Uterus (tissue), 4 donors: ENCODE data around the gene DNAJB11. TPM values are rescaled to one million over a fixed set of nuclear protein-coding genes. Genes with fewer than 3 reads are reported as not detected.

ENCODE experiments used
- DNase-seq, 2 donors: peaks; one replicate each; pipeline ENCODE4 v3.0.0-alpha.2; 2019 to 2020
- H3K27ac ChIP-seq, 2 donors: fragments of 200-600 bp; sonication (generic); 1 replicate in 1 of 2; 2 replicates in 1 of 2; pipeline ENCODE4 v1.5.1; 2016 to 2018
- H3K27me3 ChIP-seq, 2 donors: fragments of 200-600 bp; sonication (generic); one replicate each; pipeline ENCODE4 v1.5.1; 2018 to 2019; ENCODE audit warnings: control low read depth in 1 of 2
- H3K36me3 ChIP-seq, 2 donors: fragments of 200-600 bp; sonication (generic); one replicate each; pipeline ENCODE4 v1.5.1; 2019; ENCODE audit warnings: control low read depth in 1 of 2
- H3K4me1 ChIP-seq, 2 donors: fragments of 200-600 bp; sonication (generic); one replicate each; pipeline ENCODE4 v1.5.1; 2018 to 2019; ENCODE audit warnings: control low read depth in 1 of 2
- H3K4me3 ChIP-seq, 2 donors: fragments of 200-600 bp; sonication (generic); 1 replicate in 1 of 2; 2 replicates in 1 of 2; pipeline ENCODE4 v1.5.1; 2018 to 2019; ENCODE audit warnings: mild to moderate bottlenecking in 1 of 2
- H3K9me3 ChIP-seq, 2 donors: fragments of 200-600 bp; sonication (generic); one replicate each; pipeline ENCODE4 v1.5.1; 2019; ENCODE audit warnings: control low read depth in 1 of 2
- POLR2A ChIP-seq, 2 donors: fragments of 450-650 bp; IDR thresholded peaks; one replicate each; pipeline ENCODE4 v1.6.1; 2016; ENCODE audit warnings: antibody characterized with exemption in 2 of 2, mild to moderate bottlenecking in 1 of 2, moderate library complexity in 1 of 2
- intact Hi-C: fragments of 100-400 bp; cut with DNase I; formaldehyde crosslinking; loops from one replicate; pipeline ENCODE4 v1.15.1; 2023; ENCODE audit warnings: low total_unique reads
- total RNA-seq, 4 donors: library from RNA; depleted of rRNA in 3 of 4; stranded (reverse); fragments of >200 nt in 3 of 4; gene quantifications; one replicate each; pipeline versions ENCODE4 v1.1.0 to v1.2.4, GENCODE V29; 2014 to 2023
- TF ChIP-seq, protein P1 (sequence below), 4 experiments: fragments of 200-600 bp in 2 of 4; fragments of 450-650 bp in 2 of 4; sonication (generic) in 2 of 4; IDR thresholded peaks; one replicate each; pipeline ENCODE4 v1.5.1; 2016 to 2019; ENCODE audit warnings: antibody characterized with exemption in 4 of 4, mild to moderate bottlenecking in 2 of 4, moderate library complexity in 1 of 4
- donor health status: DM: yes; HTN: yes; CAD: no.

Gene DNAJB11
- total RNA-seq, 4 donors from 2014 or later = 26.2 to 68.8 (median 40.0) TPM

GRCh38 chr3:186608624-186609215 is 38.2 kb downstream of the DNAJB11 start:
- Histone ChIP-seq H3K4me3 (no peak overlapping the region), H3K9me3 (no peaks in the 10 kb centered on the region), H3K4me1 (no peaks in the 10 kb centered on the region), H3K27ac (no peak overlapping the region), H3K36me3 (no peaks in the 10 kb centered on the region), H3K27me3 (no peaks in the 10 kb centered on the region)
- DNase-seq = no peak
- TF ChIP-seq, protein P1, sequence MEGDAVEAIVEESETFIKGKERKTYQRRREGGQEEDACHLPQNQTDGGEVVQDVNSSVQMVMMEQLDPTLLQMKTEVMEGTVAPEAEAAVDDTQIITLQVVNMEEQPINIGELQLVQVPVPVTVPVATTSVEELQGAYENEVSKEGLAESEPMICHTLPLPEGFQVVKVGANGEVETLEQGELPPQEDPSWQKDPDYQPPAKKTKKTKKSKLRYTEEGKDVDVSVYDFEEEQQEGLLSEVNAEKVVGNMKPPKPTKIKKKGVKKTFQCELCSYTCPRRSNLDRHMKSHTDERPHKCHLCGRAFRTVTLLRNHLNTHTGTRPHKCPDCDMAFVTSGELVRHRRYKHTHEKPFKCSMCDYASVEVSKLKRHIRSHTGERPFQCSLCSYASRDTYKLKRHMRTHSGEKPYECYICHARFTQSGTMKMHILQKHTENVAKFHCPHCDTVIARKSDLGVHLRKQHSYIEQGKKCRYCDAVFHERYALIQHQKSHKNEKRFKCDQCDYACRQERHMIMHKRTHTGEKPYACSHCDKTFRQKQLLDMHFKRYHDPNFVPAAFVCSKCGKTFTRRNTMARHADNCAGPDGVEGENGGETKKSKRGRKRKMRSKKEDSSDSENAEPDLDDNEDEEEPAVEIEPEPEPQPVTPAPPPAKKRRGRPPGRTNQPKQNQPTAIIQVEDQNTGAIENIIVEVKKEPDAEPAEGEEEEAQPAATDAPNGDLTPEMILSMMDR (IDR thresholded peaks at IDR 0.05) = no peak
- no peak for TF ChIP-seq POLR2A (IDR thresholded peaks at IDR 0.05)
- intact Hi-C loops = no loop called here

GRCh38 chr3:186609247-186609868 is 38.8 kb downstream of the DNAJB11 start:
- Histone ChIP-seq H3K9me3 (no peaks in the 10 kb centered on the region), H3K4me3 (no peak overlapping the region), H3K36me3 (no peaks in the 10 kb centered on the region), H3K27me3 (no peaks in the 10 kb centered on the region), H3K4me1 (no peaks in the 10 kb centered on the region), H3K27ac (no peak overlapping the region)
- intact Hi-C loops = no loop called here
- DNase-seq = no peak
- no peak for TF ChIP-seq POLR2A (IDR thresholded peaks at IDR 0.05)
- TF ChIP-seq, protein P1 (IDR thresholded peaks at IDR 0.05) = no peak

- H3K4me1 ChIP-seq = no peaks in the 10 kb centered on the region
- H3K27me3 ChIP-seq = no peaks in the 10 kb centered on the region
- TF ChIP-seq, protein P1 (IDR thresholded peaks at IDR 0.05) = no peak
- no peak for TF ChIP-seq POLR2A (IDR thresholded peaks at IDR 0.05)
- H3K36me3 ChIP-seq = no peaks in the 10 kb centered on the region
- H3K4me3 ChIP-seq = no peak overlapping the region
- intact Hi-C loops = no loop called here
- no peaks in the 10 kb centered on the region for H3K9me3 ChIP-seq
- no peak overlapping the region for H3K27ac ChIP-seq
- DNase-seq = no peak
These were observed 41.5 kb downstream of the DNAJB11 start for GRCh38 chr3:186612065-186612464.

DNA sequence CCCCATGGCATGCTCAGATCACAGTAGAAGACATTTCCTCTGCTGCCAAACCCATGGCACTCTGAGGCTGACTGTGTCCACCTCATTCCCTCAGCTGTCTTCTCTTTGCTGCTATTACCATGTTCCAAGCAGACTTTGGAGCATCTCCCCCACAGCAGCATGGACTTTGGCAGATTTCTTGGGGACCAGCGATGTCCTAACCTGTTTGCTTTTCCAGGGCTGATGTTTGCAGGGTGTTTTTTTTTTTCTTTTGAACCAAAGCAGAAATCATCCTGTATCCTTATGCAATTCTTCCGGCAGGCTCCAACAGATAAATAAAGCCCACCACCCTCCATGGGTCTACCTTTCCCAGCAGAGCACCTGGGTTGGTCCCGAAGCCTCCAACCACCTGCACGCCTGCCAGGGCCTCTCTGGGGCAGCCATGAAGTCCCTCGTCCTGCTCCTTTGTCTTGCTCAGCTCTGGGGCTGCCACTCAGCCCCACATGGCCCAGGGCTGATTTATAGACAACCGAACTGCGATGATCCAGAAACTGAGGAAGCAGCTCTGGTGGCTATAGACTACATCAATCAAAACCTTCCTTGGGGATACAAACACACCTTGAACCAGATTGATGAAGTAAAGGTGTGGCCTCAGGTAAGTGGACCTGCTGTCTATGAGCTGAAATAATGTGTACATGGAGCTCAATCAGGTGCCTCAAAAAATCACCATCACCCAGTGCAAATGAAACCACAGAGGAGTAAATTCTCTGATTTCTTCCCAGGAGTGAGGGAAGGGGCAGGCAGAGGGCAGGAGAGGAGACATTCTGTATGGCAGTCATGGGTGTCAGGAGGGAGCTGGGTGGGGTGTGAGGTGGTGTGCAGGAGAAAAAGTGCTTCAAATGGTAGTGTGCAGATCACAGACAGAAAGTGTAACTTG is 42.5 kb downstream of the DNAJB11 start, which contains the start of gene AHSG:
Gene AHSG, plus strand, starts transcription at position 340 of the 916 bp plus-strand sequence. Its CDS starts 82 bp downstream, at position 422.
- TF ChIP-seq, protein P1 (IDR thresholded peaks at IDR 0.05) = no peak
- TF ChIP-seq POLR2A (IDR thresholded peaks at IDR 0.05) = no peak
- no peaks in the 10 kb centered on the region for H3K9me3 ChIP-seq
- no peak within 1 kb of the TSS for H3K4me3 ChIP-seq
- H3K27me3 ChIP-seq = no peaks in the 10 kb centered on the region
- no peak within 1 kb of the TSS for H3K27ac ChIP-seq
- H3K4me1 ChIP-seq = no peaks in the 10 kb centered on the region
- no peak for DNase-seq
- no peaks in the 10 kb centered on the region for H3K36me3 ChIP-seq
- intact Hi-C loops = no loop called here
